HepG2 (cell line): ENCODE results near the gene ZFP36. TPM values are rescaled to one million over a fixed set of nuclear protein-coding genes. Genes with fewer than 3 reads are reported as not detected.
A peak's percentile ranks its signal among the peaks of the same experiment; 100 is the strongest.

Experiments used
- E2F5 ChIP-seq: sonication (generic); formaldehyde crosslinking; conservative IDR thresholded peaks from 2 replicates; pipeline ENCODE4 v1.4.0; 2020; ENCODE audit warnings: missing genetic modification reagents
- ETS1 ChIP-seq: sonication (generic); formaldehyde crosslinking; IDR thresholded peaks from 2 replicates; pipeline ENCODE4 v1.4.0; 2020; ENCODE audit warnings: missing genetic modification reagents
- HDAC1 ChIP-seq: sonication (generic); formaldehyde crosslinking; IDR thresholded peaks from 2 replicates; pipeline ENCODE4 v1.5.1; 2020; ENCODE audit warnings: mild to moderate bottlenecking, missing genetic modification reagents
- MIER2 ChIP-seq: IDR thresholded peaks from 2 replicates; pipeline ENCODE4 v1.6.1; 2016; ENCODE audit warnings: missing biosample characterization, missing genetic modification reagents
- PITX1 ChIP-seq: sonication (generic); formaldehyde crosslinking; IDR thresholded peaks from 2 replicates; pipeline ENCODE4 v1.5.1; 2020; ENCODE audit warnings: mild to moderate bottlenecking, missing genetic modification reagents
- PRPF4 ChIP-seq: fragments of 200-400 bp; formaldehyde crosslinking; IDR thresholded peaks from 2 replicates; pipeline ENCODE4 v1.6.1; 2016; ENCODE audit warnings: low read length, low read depth; ENCODE audit not compliant: poor library complexity, severe bottlenecking
- RAD21 ChIP-seq: fragments of 450-650 bp; formaldehyde crosslinking; IDR thresholded peaks from 2 replicates; pipeline ENCODE4 v1.5.0; 2020; ENCODE audit warnings: mild to moderate bottlenecking
- SIN3A ChIP-seq: IDR thresholded peaks from 2 replicates; pipeline ENCODE4 v1.6.1; 2011; ENCODE audit warnings: low read depth, mild to moderate bottlenecking, control low read depth, low read length, borderline replicate concordance
- STAG1 ChIP-seq: sonication (generic); formaldehyde crosslinking; IDR thresholded peaks from 2 replicates; pipeline ENCODE4 v1.4.0; 2020; ENCODE audit warnings: missing genetic modification reagents
- TFAP4 ChIP-seq: sonication (generic); IDR thresholded peaks from 2 replicates; pipeline ENCODE4 v1.6.1; 2016; ENCODE audit warnings: low read depth, borderline replicate concordance
- YEATS4 ChIP-seq: sonication (generic); formaldehyde crosslinking; IDR thresholded peaks from 2 replicates; pipeline ENCODE4 v1.4.0; 2020; ENCODE audit warnings: missing genetic modification reagents, borderline replicate concordance
- ZC3H13 ChIP-seq: sonication (generic); formaldehyde crosslinking; IDR thresholded peaks from 2 replicates; pipeline ENCODE4 v1.8.1; 2023; ENCODE audit warnings: mild to moderate bottlenecking, missing genetic modification reagents, moderate library complexity
- ZNF609 ChIP-seq: sonication (generic); formaldehyde crosslinking; IDR thresholded peaks from 2 replicates; pipeline ENCODE4 v1.4.0; 2020; ENCODE audit warnings: mild to moderate bottlenecking, missing genetic modification reagents, borderline replicate concordance
- ZNF704 ChIP-seq: sonication (generic); formaldehyde crosslinking; IDR thresholded peaks from 2 replicates; pipeline ENCODE4 v1.8.1; 2023; ENCODE audit warnings: mild to moderate bottlenecking, inconsistent platforms, moderate library complexity, missing genetic modification reagents, borderline replicate concordance
- polyA plus RNA-seq, 8 experiments: library from polyadenylated mRNA; depleted of rRNA in 3 of 8; stranded (reverse) in 7 of 8; unstranded in 1 of 8; fragments of >200 nt; fragmentation: Illumina TruSeq in 4 of 8; extraction: Trizol in 4 of 8; gene quantifications; 2 replicates each; pipeline versions ENCODE4 v1.2.1 to v1.2.3, GENCODE V29; 2011 to 2016; ENCODE audit warnings: low read depth in 4 of 8, missing spikeins in 1 of 8, mixed read lengths in 1 of 8; ENCODE audit not compliant: insufficient read depth in 1 of 8
- total RNA-seq, 5 experiments: library from RNA; depleted of rRNA; stranded (reverse); fragments of >200 nt; fragmentation: Illumina TruSeq; extraction: Trizol; gene quantifications; 2 replicates each; pipeline ENCODE4 v1.2.3, GENCODE V29; 2016; ENCODE audit warnings: low read depth in 1 of 5
- TF ChIP-seq, protein P1 (sequence below): sonication (generic); formaldehyde crosslinking; IDR thresholded peaks from 2 replicates; pipeline ENCODE4 v1.4.0; 2020; ENCODE audit warnings: mild to moderate bottlenecking, missing genetic modification reagents
- TF ChIP-seq, protein P2 (sequence below): sonication (generic); formaldehyde crosslinking; IDR thresholded peaks from 2 replicates; pipeline ENCODE4 v1.8.0; 2022; ENCODE audit warnings: mild to moderate bottlenecking, missing genetic modification reagents, moderate library complexity

The ZFP36 gene
- total and polyA plus RNA-seq, 2 of the 13 experiments (the other 11 are each of a cell fraction or from before 2014, with no cell fraction given), result 1.4 to 1.7 TPM

GRCh38 chr19:39413272-39413910 lies 6.7 kb downstream of the ZFP36 start (continued):
- TF ChIP-seq ZNF704 (CRISPR knock-in tag), result no peak
- TF ChIP-seq HDAC1 (CRISPR knock-in tag), result no peak; the same call in 1 of the 2 replicates
- no peak for TF ChIP-seq PRPF4
- no peak for TF ChIP-seq ZNF609 (CRISPR knock-in tag)
- no peak for TF ChIP-seq STAG1
- peak; percentile 71; the same call in 1 of the 2 replicates for TF ChIP-seq TFAP4
- TF ChIP-seq, protein P1, sequence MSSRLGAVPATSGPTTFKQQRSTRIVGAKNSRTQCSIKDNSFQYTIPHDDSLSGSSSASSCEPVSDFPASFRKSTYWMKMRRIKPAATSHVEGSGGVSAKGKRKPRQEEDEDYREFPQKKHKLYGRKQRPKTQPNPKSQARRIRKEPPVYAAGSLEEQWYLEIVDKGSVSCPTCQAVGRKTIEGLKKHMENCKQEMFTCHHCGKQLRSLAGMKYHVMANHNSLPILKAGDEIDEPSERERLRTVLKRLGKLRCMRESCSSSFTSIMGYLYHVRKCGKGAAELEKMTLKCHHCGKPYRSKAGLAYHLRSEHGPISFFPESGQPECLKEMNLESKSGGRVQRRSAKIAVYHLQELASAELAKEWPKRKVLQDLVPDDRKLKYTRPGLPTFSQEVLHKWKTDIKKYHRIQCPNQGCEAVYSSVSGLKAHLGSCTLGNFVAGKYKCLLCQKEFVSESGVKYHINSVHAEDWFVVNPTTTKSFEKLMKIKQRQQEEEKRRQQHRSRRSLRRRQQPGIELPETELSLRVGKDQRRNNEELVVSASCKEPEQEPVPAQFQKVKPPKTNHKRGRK (CRISPR knock-in tag), result no peak
- peak; percentile 58; the same call in 1 of the 2 replicates for TF ChIP-seq ZC3H13 (CRISPR knock-in tag)
- no peak for TF ChIP-seq MIER2
- peak; percentile 55; the same call in 1 of the 2 replicates for TF ChIP-seq SIN3A
- no peak for TF ChIP-seq YEATS4 (CRISPR knock-in tag)
- TF ChIP-seq, protein P2, sequence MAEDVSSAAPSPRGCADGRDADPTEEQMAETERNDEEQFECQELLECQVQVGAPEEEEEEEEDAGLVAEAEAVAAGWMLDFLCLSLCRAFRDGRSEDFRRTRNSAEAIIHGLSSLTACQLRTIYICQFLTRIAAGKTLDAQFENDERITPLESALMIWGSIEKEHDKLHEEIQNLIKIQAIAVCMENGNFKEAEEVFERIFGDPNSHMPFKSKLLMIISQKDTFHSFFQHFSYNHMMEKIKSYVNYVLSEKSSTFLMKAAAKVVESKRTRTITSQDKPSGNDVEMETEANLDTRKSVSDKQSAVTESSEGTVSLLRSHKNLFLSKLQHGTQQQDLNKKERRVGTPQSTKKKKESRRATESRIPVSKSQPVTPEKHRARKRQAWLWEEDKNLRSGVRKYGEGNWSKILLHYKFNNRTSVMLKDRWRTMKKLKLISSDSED (CRISPR knock-in tag), result no peak
- no peak for TF ChIP-seq RAD21 (CRISPR knock-in tag)
- TF ChIP-seq ETS1 (CRISPR knock-in tag), result 0 out of 2 replicates have a peak, but pooled peaks have one; percentile 41
- no peak for TF ChIP-seq E2F5 (CRISPR knock-in tag)
- no peak for TF ChIP-seq PITX1 (CRISPR knock-in tag)
